IPS DF 6.9 (cell line): ENCODE data around the gene KLHL42.
A peak's percentile ranks its signal among the peaks of the same experiment; 100 is the strongest.

Experiments
- DNase-seq: peaks from one replicate; pipeline ENCODE4 v3.0.0-alpha.2; 2013; ENCODE audit warnings: low read depth, low spot score
- H3K27ac ChIP-seq: one replicate; pipeline ENCODE4 v1.5.1; 2013; ENCODE audit warnings: low read length, control low read depth
- H3K27me3 ChIP-seq: 2 replicates; pipeline ENCODE4 v1.6.1; 2013; ENCODE audit warnings: mild to moderate bottlenecking, low read length; ENCODE audit not compliant: control insufficient read depth, insufficient read depth
- H3K36me3 ChIP-seq: 2 replicates; pipeline ENCODE4 v1.6.1; 2013; ENCODE audit warnings: low read length; ENCODE audit not compliant: control insufficient read depth, insufficient read depth
- H3K4me1 ChIP-seq: 2 replicates; pipeline ENCODE4 v1.6.1; 2013; ENCODE audit warnings: low read length; ENCODE audit not compliant: control insufficient read depth, insufficient read depth
- H3K4me3 ChIP-seq: 2 replicates; pipeline ENCODE4 v1.5.1; 2013; ENCODE audit warnings: mild to moderate bottlenecking, low read length
- H3K9me3 ChIP-seq: 2 replicates; pipeline ENCODE4 v1.6.1; 2013; ENCODE audit warnings: low read length, inconsistent platforms; ENCODE audit not compliant: control insufficient read depth, insufficient read depth
- WGBS: extraction: QIAGEN DNeasy Blood & Tissue Kit; methylation state at CpG from one replicate; pipeline ENCODE4 v1.1.7; 2013; ENCODE audit warnings: mixed read lengths, missing lambda C conversion rate; ENCODE audit not compliant: insufficient read length, insufficient coverage; 5-methylcytosine and 5-hydroxymethylcytosine counted together

The KLHL42 gene

DNA sequence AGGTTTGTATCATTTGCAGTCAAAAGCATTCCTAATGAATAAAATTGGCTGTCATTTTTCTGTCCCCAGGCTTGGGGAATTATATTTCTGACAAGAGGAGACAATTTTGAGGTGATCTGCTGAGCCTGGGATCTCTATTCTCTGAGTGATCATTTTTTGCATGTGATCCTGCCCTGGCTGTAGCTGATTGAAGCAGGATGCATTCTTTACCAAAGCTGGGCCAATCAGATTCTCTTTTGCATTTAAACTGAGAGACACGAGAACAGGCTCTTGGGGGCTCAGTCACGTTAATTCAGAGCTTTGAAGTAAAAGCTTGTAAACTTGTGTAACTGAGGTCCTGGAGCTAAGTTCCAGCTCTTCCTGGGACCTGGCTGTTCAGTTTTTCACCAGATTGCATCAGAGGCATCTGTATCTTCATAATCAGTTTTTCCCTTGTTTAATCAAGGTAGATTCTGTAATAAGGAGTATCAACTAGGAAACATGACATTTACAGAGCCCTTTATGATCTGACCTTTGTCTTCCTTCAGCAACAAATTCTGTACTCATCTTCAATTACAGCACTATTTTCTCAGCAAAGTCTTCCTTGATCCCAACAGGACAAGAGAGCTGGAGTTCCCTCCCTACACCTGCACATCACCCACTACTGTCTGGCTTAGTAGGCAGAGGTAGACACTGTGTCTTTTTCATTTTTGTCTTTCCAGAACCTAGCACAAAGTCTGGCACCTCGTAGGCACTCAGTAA, 35.0 kb downstream of the KLHL42 start:
- no peaks in the 10 kb centered on the region for H3K36me3 ChIP-seq
- no peaks in the 10 kb centered on the region; the same call in 1 of the 2 replicates for H3K9me3 ChIP-seq
- no peaks in the 10 kb centered on the region for H3K27me3 ChIP-seq
- no peaks in the 10 kb centered on the region for H3K4me1 ChIP-seq
- no CpG with 5 or more reads among the region's 3 CpGs for WGBS
- H3K27ac ChIP-seq, result no peak overlapping the region
- no peak for DNase-seq
- H3K4me3 ChIP-seq, result no peak overlapping the region

DNA sequence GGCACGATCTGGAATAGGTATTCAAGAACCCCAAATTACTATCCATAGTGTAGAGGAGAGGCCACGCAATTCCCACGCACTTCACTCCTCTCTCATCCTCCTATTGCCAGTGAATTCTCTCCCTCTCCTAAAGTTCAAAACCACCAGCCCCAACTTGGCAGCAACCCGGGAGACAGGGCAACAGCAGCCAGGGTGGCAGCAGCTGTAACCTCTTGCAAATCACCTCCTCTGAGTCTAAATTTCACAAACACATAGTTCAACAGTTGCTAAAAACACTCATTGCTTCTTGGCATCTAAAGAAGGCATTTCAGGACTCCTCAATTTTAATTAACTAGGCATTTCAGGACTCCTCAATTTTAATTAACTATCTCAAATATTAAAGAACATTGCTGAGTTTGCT, 37.7 kb downstream of the KLHL42 start:
- Histone ChIP-seq H3K4me1 (no peaks in the 10 kb centered on the region), H3K27me3 (no peaks in the 10 kb centered on the region), H3K27ac (no peak overlapping the region), H3K9me3 (no peaks in the 10 kb centered on the region; the same call in 1 of the 2 replicates), H3K36me3 (no peaks in the 10 kb centered on the region), H3K4me3 (no peak overlapping the region)
- no CpG with 5 or more reads among the region's 4 CpGs for WGBS
- DNase-seq, result no peak

DNA sequence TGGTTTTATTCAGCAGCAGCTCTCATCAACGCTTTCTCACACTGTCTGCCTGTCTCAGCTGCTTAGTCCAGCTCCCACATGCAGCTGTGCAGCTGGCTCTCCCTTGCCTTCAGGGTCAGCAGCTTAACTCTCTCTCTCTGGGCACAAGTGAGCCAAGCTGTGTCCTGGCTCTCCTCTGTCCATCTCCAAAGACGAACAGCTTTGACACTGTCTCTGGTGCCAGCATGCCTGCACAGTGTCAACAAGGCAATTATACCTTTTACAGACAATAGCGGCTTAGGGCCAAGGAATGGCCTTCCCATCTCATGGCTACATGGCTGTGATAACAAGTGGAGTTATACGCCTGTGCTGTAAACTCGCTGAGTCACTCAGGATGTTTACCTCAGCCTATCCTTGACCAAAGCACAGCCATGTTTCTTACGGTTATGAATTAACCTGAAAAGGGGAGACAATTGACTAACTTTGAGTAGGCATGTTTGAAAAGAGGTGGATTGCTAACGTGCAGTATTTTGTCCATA, 38.4 kb downstream of the KLHL42 start:
- no peak overlapping the region for H3K4me3 ChIP-seq
- no CpG with 5 or more reads among the region's 7 CpGs for WGBS
- H3K27me3 ChIP-seq, result no peaks in the 10 kb centered on the region
- DNase-seq, result no peak
- no peaks in the 10 kb centered on the region for H3K36me3 ChIP-seq
- no peaks in the 10 kb centered on the region for H3K4me1 ChIP-seq
- H3K27ac ChIP-seq, result no peak overlapping the region
- no peaks in the 10 kb centered on the region; the same call in 1 of the 2 replicates for H3K9me3 ChIP-seq

DNA sequence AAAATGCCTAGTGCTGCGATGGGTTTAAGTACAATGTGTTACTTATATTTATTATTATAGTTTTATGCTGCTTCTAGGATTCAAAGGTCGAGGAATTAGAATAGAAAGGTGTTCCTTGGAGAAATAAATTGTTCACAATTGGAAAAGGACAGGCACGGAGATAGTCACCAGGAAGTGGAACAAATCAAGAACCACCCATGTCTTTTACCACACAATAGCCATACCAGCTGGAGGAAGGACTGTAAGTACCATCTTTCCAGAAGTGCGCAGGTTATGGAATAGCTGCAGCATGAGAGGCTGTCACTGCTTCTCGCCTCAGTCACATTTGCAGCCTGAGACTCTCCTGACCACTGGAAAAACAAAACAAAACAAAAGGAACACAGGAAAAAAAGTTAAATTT, 40.5 kb downstream of the KLHL42 start:
- Histone ChIP-seq H3K36me3 (no peaks in the 10 kb centered on the region), H3K27ac (no peak overlapping the region), H3K4me1 (no peaks in the 10 kb centered on the region), H3K4me3 (no peak overlapping the region), H3K27me3 (no peaks in the 10 kb centered on the region), H3K9me3 (no peaks in the 10 kb centered on the region; the same call in 1 of the 2 replicates)
- DNase-seq, result no peak
- WGBS, result no CpG with 5 or more reads among the region's 5 CpGs

DNA sequence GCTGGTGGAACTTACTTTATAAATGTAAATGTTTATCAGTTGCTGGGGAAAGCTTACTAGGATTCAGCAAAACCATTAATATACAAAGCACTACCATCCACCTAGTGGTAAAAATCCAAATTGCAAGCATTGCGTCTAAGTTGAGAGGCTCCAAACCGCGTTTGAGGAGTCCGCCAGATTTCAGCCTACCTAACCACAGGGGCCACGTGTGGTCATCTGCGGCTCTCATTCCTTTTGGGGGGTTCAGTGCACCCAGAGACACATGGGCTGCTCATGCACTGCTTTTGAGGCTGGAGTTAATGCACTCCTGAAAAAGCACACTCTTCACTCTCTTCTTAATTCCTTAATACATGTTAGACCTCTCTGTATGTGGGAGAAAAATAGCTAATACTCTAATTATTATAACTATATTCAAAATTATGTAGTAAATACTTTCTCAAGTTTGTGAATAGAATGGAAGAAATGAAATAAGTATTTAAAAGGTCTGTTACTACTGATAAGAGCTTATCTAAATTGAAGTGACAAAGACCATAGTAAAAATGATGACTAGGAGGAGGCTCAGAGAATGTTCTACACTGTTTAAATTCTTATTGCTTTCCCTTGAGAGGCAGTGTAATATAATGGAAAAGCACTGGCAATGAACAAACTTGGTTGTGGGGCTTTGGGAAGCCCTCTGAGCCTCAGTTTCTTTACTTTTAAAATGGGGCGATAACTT, 41.4 kb downstream of the KLHL42 start:
- no peaks in the 10 kb centered on the region for H3K4me1 ChIP-seq
- H3K27me3 ChIP-seq, result no peaks in the 10 kb centered on the region
- H3K36me3 ChIP-seq, result no peaks in the 10 kb centered on the region
- DNase-seq, result peak; percentile 72
- H3K9me3 ChIP-seq, result no peaks in the 10 kb centered on the region; the same call in 1 of the 2 replicates
- WGBS, result no CpG with 5 or more reads among the region's 7 CpGs
- no peak overlapping the region for H3K27ac ChIP-seq
- H3K4me3 ChIP-seq, result no peak overlapping the region

DNA sequence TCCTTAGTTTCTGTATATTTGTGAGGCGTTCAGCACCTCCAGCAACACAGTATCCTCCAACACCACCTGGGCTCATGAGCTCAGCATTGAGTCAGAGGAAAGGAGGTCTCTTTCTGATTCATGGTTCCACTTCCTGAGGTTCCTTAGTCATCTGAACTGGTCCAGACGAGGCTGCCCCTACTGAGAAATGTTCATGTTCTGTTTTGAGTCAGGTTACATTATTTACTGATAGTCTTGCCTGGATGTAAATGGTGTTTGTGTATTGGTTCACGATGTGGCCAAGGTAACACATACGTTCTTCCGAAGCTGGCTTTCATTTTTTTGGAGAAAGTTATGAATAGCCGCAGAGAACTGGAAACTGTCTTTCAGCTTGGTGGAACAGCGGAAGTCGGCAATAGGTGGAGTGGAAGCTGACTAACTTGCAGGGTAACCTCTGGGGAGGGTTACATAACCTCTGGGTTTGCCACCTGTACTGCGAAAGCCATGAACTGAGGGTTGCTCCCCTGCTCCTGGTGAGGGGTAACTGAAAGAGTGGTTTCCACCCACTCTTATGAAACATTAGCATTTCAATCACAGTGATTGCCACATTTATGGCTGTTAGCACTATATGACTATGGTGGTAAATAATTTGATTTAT, 42.2 kb downstream of the KLHL42 start:
- H3K4me1 ChIP-seq, result no peaks in the 10 kb centered on the region
- H3K27me3 ChIP-seq, result no peaks in the 10 kb centered on the region
- no CpG with 5 or more reads among the region's 9 CpGs for WGBS
- H3K4me3 ChIP-seq, result no peak overlapping the region
- no peak for DNase-seq
- H3K36me3 ChIP-seq, result no peaks in the 10 kb centered on the region
- H3K9me3 ChIP-seq, result no peaks in the 10 kb centered on the region; the same call in 1 of the 2 replicates
- H3K27ac ChIP-seq, result no peak overlapping the region

DNA sequence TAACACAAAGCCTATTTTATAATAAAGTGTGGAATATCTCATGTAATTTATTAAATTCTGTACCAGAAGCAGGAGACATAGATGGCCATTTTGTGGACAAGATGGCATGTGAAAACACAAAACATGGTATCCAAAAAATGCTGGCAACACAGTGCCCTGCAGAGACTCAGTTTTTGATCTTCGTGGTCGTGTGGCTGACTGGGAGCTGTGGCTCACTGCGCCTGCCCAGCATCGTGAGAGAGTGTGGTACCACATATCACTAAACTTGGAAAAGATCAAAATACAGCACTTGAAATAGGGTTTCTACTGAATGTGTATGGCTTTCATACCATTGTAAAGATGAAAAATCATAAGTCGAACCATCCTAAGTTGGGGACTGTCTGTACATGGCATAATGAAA, 43.0 kb downstream of the KLHL42 start:
- no peak overlapping the region for H3K4me3 ChIP-seq
- WGBS, result no CpG with 5 or more reads among the region's 5 CpGs

DNA sequence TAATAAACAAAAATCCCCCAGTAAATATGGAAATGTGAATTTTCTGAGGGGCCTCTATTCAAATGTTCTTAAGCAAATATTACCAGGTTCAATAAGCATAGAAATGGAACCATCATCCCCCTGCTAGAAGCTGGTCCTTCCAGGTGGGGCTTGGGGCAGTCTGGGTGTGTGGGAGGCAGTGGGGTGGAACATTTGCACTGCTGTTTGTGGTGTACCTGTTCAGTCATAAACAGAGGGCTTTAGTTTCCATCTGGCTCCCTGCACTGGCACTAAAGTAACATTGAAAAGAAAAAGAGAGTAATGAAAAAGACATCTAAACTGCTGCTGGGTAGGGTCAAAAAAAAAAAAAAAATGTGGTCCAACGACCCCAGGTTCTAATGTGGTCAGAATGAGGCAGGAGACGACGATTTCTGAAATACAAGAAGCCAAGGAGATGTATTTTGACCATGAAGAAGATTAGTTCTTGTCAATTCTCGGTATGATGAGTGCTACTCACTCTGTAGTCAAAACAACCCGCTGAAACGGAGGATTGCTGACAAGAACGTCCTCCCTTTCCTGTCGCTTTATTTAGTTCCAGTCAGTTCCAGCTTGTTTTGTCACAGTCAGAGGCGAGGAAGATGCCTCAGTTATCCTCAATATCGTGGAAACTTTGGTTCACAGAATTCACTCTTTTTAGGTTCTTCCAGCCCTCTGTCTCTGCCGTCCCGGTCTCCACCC, 44.3 kb downstream of the KLHL42 start:
- Histone ChIP-seq H3K4me1 (no peaks in the 10 kb centered on the region), H3K9me3 (no peaks in the 10 kb centered on the region), H3K4me3 (no peak overlapping the region), H3K27ac (no peak overlapping the region), H3K27me3 (no peaks in the 10 kb centered on the region), H3K36me3 (no peaks in the 10 kb centered on the region)
- WGBS, result no CpG with 5 or more reads among the region's 12 CpGs
- DNase-seq, result no peak

More for the DNA sequence above, 43.0 kb downstream of the KLHL42 start:
- no peaks in the 10 kb centered on the region; the same call in 1 of the 2 replicates for H3K9me3 ChIP-seq
- no peak for DNase-seq
- H3K4me1 ChIP-seq, result no peaks in the 10 kb centered on the region
- no peaks in the 10 kb centered on the region for H3K36me3 ChIP-seq
- no peak overlapping the region for H3K27ac ChIP-seq
- no peaks in the 10 kb centered on the region for H3K27me3 ChIP-seq

DNA sequence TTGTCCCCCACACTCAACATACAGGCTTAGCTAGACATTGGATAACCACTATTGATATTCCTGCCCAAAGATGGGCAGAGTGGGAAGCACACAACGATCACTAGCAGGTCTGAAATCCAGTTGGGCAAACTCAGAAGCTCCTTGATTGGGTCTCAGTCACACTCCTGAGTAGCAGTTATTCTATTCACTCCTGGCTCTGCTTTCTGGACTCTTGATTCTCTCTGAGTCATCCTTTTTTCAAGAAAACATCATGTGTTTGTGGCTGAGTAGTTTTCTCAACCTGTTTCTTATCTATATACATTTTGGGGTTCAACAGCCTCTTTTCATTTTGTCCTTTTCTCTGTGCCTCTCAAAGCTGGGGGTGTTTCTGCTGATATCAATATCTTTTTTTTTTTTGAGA, 46.0 kb downstream of the KLHL42 start:
- Histone ChIP-seq H3K27ac (no peak overlapping the region), H3K36me3 (no peaks in the 10 kb centered on the region), H3K4me3 (no peak overlapping the region), H3K4me1 (no peaks in the 10 kb centered on the region), H3K27me3 (no peaks in the 10 kb centered on the region), H3K9me3 (no peaks in the 10 kb centered on the region)
- no peak for DNase-seq
- WGBS, result no CpG with 5 or more reads among the region's 1 CpG

DNA sequence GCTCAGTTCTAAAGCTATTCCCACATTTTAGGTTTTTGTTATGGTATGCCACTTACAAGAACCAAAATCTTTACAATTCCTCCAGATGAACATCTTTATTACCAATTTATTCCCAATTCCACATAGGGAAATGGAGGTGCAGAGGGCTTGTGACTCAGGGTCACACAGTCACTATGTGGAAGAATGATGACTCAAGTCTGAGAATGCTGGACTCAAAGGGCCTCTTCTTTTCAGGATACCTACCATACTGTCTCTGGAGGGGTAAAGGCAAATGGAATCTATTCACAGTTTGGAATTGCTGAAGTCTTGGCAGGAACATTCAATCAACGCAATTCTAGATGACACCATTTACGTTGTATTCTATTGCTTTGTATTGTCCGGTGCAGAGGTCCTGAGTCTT, 48.2 kb downstream of the KLHL42 start:
- no peak for DNase-seq
- H3K27me3 ChIP-seq, result no peaks in the 10 kb centered on the region
- no CpG with 5 or more reads among the region's 3 CpGs for WGBS
- no peaks in the 10 kb centered on the region for H3K36me3 ChIP-seq
- H3K4me1 ChIP-seq, result no peaks in the 10 kb centered on the region
- H3K27ac ChIP-seq, result no peak overlapping the region
- H3K4me3 ChIP-seq, result no peak overlapping the region
- H3K9me3 ChIP-seq, result no peaks in the 10 kb centered on the region
